Stimulated activated CD4-positive, alpha-beta T cell treated with anti-CD3 and anti-CD28 coated beads, TNF-alpha, amount 100 ng/mL, for 24 hours (primary cell): ENCODE data around the gene RPS6KL1.

Experiments used
- DNase-seq, 3 experiments: peaks; one replicate each; pipeline ENCODE4 v3.0.0-alpha.2; 2020; ENCODE audit warnings: low read depth in 3 of 3

The RPS6KL1 gene

GRCh38 chr14:74890262-74890661 is 32.8 kb downstream of the RPS6KL1 start:
- no peak for DNase-seq

GRCh38 chr14:74888164-74889158 is 34.6 kb downstream of the RPS6KL1 start:
- DNase-seq, result no peak

GRCh38 chr14:74886001-74886400 is 37.1 kb downstream of the RPS6KL1 start:
- no peak for DNase-seq

- DNase-seq, result peak in 2 of 3 experiments; percentile 18 to 44
Observed at GRCh38 chr14:74882103-74882920, 40.7 kb downstream of the RPS6KL1 start.

- DNase-seq, result peak; percentile 75 to 86 (median 81)
Observed at GRCh38 chr14:74881431-74882102, 41.5 kb downstream of the RPS6KL1 start, which contains the start of gene DLST. Gene DLST (plus strand): TSS chr14:74881916. CDS start chr14:74881954, 38 bp downstream.

GRCh38 chr14:74879427-74880182 is 43.5 kb downstream of the RPS6KL1 start:
- DNase-seq, result no peak

GRCh38 chr14:74875941-74876913 is 46.8 kb downstream of the RPS6KL1 start, which contains the start of gene PROX2:
Gene PROX2 (minus strand): TSS chr14:74876145. CDS start chr14:74863834, 12,311 bp downstream.
- DNase-seq, result no peak

GRCh38 chr14:74875204-74875603 is 47.9 kb downstream of the RPS6KL1 start:
- no peak for DNase-seq

- DNase-seq, result no peak
Observed at GRCh38 chr14:74871819-74872218, 51.2 kb downstream of the RPS6KL1 start.

- no peak for DNase-seq
Observed at GRCh38 chr14:74868739-74869138, 54.3 kb downstream of the RPS6KL1 start.

- DNase-seq, result peak in 2 of 3 experiments; percentile 30 to 45
Observed at GRCh38 chr14:74867673-74868072, 55.4 kb downstream of the RPS6KL1 start.

- DNase-seq, result no peak
Observed at GRCh38 chr14:74866708-74867389, 56.2 kb downstream of the RPS6KL1 start.

- no peak for DNase-seq
Observed at GRCh38 chr14:74865156-74865555, 57.9 kb downstream of the RPS6KL1 start.

GRCh38 chr14:74864198-74864597 is 58.9 kb downstream of the RPS6KL1 start:
- DNase-seq, result no peak

- DNase-seq, result no peak
Observed at GRCh38 chr14:74863274-74863673, 59.8 kb downstream of the RPS6KL1 start.

- DNase-seq, result no peak
Observed at GRCh38 chr14:74861734-74862090, 61.3 kb downstream of the RPS6KL1 start.

GRCh38 chr14:74860899-74861733 is 61.9 kb downstream of the RPS6KL1 start:
- DNase-seq, result peak; percentile 82 to 91 (median 89)
